ENCODE data around the gene TRIM7. TPM values are rescaled to one million over a fixed set of nuclear protein-coding genes. Genes with fewer than 3 reads are reported as not detected.

TRIM7 gene
- total and polyA plus RNA-seq, 9 of the 15 experiments (the other 6 are each of a cell fraction or from before 2014, with no cell fraction given): 2.6 to 14.9 (median 8.9) TPM

DNA sequence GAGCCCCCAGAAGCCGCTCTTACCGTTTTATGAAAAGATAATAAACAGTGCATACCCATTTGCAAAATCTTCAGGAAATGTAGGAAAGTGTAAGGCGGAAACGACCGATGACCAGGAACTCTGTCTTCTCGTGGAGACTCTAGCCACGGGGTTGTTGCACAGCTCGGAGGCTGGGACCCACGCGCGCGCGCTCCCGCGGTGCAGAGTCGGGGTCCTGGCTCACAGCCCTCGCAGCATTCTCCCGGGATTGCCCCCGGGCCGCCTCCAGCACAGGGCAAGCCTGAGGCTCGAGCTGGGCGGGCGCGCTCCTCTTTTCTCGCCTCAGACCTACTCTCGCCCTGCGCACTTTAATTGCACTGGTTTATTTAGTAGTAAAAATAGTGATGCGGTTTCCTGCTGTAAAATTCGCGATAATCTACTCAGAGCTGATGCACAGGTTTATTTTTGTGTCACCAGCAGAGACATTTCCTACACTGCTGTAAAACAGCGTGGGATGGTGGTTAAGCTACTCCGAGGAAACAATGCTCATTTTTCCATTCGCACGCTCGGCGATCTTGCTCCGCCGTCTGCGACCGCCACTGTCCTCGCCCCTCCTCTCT is 15.5 kb downstream of the TRIM7 start (continued):
- TF ChIP-seq, protein P1, sequence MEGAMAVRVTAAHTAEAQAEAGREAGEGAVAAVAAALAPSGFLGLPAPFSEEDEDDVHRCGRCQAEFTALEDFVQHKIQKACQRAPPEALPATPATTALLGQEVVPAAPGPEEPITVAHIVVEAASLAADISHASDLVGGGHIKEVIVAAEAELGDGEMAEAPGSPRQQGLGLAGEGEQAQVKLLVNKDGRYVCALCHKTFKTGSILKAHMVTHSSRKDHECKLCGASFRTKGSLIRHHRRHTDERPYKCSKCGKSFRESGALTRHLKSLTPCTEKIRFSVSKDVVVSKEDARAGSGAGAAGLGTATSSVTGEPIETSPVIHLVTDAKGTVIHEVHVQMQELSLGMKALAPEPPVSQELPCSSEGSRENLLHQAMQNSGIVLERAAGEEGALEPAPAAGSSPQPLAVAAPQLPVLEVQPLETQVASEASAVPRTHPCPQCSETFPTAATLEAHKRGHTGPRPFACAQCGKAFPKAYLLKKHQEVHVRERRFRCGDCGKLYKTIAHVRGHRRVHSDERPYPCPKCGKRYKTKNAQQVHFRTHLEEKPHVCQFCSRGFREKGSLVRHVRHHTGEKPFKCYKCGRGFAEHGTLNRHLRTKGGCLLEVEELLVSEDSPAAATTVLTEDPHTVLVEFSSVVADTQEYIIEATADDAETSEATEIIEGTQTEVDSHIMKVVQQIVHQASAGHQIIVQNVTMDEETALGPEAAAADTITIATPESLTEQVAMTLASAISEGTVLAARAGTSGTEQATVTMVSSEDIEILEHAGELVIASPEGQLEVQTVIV (CRISPR knock-in tag; IDR thresholded peaks at IDR 0.05; ENCODE audit: borderline replicate concordance): no peak

DNA sequence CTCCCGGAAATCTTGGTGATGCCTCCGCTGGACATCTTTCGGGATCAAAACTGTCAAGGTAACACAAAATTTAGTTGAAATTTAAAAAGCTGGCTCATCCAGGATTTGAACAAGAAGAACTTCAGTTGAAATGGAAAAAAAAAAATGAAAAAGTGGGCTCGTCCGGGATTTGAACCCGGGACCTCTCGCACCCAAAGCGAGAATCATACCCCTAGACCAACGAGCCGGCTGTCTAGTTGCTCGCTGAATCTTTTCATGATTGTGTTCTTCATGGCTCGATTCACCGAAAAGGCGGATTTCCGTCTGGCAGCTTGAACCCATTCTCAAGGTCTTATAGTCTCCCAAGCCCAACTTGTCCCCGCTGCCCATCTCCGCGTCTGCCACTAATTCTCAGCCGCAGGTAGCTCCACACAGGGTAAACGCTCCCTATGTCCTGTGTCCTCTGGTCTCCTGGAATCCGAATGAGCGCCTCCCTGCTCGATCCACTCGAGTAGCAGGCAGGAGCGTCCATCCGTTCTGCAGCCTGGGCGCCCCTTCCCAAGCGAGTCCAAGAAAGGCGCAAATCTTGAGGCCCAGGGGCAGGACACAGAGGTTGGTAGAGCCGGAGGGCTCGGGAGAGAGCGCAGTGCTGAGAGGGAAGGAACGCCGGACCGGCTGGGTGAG is 16.2 kb downstream of the TRIM7 start:
- peaks cover 28 to 64% of the 10 kb centered on the region in 2 experiments for H3K4me1 ChIP-seq (replicated peaks in 1 of 2; ENCODE audit: control insufficient read depth in 2 of 2, insufficient read depth in 2 of 2, low read length in 2 of 2)
- FAIRE-seq: no peak
- TF ChIP-seq RUNX1 (IDR thresholded peaks at IDR 0.05; ENCODE audit: low read depth): no peak
- TF ChIP-seq, protein P2, sequence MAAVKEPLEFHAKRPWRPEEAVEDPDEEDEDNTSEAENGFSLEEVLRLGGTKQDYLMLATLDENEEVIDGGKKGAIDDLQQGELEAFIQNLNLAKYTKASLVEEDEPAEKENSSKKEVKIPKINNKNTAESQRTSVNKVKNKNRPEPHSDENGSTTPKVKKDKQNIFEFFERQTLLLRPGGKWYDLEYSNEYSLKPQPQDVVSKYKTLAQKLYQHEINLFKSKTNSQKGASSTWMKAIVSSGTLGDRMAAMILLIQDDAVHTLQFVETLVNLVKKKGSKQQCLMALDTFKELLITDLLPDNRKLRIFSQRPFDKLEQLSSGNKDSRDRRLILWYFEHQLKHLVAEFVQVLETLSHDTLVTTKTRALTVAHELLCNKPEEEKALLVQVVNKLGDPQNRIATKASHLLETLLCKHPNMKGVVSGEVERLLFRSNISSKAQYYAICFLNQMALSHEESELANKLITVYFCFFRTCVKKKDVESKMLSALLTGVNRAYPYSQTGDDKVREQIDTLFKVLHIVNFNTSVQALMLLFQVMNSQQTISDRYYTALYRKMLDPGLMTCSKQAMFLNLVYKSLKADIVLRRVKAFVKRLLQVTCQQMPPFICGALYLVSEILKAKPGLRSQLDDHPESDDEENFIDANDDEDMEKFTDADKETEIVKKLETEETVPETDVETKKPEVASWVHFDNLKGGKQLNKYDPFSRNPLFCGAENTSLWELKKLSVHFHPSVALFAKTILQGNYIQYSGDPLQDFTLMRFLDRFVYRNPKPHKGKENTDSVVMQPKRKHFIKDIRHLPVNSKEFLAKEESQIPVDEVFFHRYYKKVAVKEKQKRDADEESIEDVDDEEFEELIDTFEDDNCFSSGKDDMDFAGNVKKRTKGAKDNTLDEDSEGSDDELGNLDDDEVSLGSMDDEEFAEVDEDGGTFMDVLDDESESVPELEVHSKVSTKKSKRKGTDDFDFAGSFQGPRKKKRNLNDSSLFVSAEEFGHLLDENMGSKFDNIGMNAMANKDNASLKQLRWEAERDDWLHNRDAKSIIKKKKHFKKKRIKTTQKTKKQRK (IDR thresholded peaks at IDR 0.05; ENCODE audit: borderline replicate concordance, low read depth, low read length): no peak
- TF ChIP-seq DNMT1 (IDR thresholded peaks at IDR 0.05): no peak
- TF ChIP-seq, protein P3, sequence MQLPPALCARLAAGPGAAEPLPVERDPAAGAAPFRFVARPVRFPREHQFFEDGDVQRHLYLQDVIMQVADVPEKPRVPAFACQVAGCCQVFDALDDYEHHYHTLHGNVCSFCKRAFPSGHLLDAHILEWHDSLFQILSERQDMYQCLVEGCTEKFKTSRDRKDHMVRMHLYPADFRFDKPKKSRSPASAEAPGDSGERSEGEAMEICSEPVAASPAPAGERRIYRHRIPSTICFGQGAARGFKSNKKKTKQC (CRISPR knock-in tag; IDR thresholded peaks at IDR 0.05): 0 out of 2 replicates have a peak, but pooled peaks have one; percentile 28
- TF ChIP-seq NFRKB (IDR thresholded peaks at IDR 0.05; ENCODE audit: low read depth): 0 out of 2 replicates have a peak, but pooled peaks have one; percentile 18
- peak; percentile 49; the same call in 1 of the 2 replicates for TF ChIP-seq HDAC6 (IDR thresholded peaks at IDR 0.05; ENCODE audit: low read depth, low read length)
- no peak; the same call in 1 of the 2 replicates for TF ChIP-seq GABPA (tag; conservative IDR thresholded peaks at IDR 0.05; ENCODE audit: low read depth)
- TF ChIP-seq, protein P4, sequence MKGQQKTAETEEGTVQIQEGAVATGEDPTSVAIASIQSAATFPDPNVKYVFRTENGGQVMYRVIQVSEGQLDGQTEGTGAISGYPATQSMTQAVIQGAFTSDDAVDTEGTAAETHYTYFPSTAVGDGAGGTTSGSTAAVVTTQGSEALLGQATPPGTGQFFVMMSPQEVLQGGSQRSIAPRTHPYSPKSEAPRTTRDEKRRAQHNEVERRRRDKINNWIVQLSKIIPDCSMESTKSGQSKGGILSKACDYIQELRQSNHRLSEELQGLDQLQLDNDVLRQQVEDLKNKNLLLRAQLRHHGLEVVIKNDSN (CRISPR knock-in tag; IDR thresholded peaks at IDR 0.05): 0 out of 2 replicates have a peak, but pooled peaks have one; percentile 27

More for the DNA sequence above, 16.2 kb downstream of the TRIM7 start:
- peak overlapping the region; percentile 67 for H3K4me3 ChIP-seq
- in situ Hi-C loops (cut with MboI): no loop called here
- H3K36me3 ChIP-seq (ENCODE audit: control insufficient read depth, insufficient read depth, low read length): no peaks in the 10 kb centered on the region; the same call in 2 of the 3 replicates
- H3K9me1 ChIP-seq (ENCODE audit: control insufficient read depth, insufficient read depth, low read length): no peaks in the 10 kb centered on the region
- peak overlapping the region; percentile 99 for H3K4me2 ChIP-seq (ENCODE audit: insufficient read depth, low read length)
- H4K20me1 ChIP-seq (replicated peaks; ENCODE audit: control insufficient read depth, insufficient read depth, low read length): 0 out of 2 replicates have a peak, but pooled peaks cover 3% of the 10 kb centered on the region
- peaks cover 13% of the 10 kb centered on the region for H3K79me2 ChIP-seq (ENCODE audit: control insufficient read depth, insufficient read depth, low read length)
- peak overlapping the region; percentile 94 for H2AFZ ChIP-seq (ENCODE audit: low read depth, low read length)
- peak overlapping the region; percentile 94 to 96 for H3K9ac ChIP-seq (ENCODE audit: insufficient read depth in 1 of 2, low read depth in 2 of 2, low read length in 2 of 2)
- intact Hi-C loops (cut with micrococcal nuclease): loop anchor here (1.0 to 5.0 kb wide), 3 partner anchors 16 to 73 kb away; partner anchors contain the start of gene TRIM52
- BruUV-seq (replicated peaks): no TSS peak
- no peaks in the 10 kb centered on the region for H3K9me3 ChIP-seq (replicated peaks; ENCODE audit: control insufficient read depth, insufficient read depth, low read depth, low read length)
- no peaks in the 10 kb centered on the region for H3K27me3 ChIP-seq (ENCODE audit: control insufficient read depth in 2 of 2, insufficient read depth in 2 of 2, low read length in 2 of 2)
- ATAC-seq (peak; percentile 1; the same call in 2 of the 3 replicates), DNase-seq (ENCODE audit: extremely low read depth in 1 of 4, low spot score in 3 of 4) (peak in 2 of 4 experiments; percentile 37 to 84)
- WGBS (ENCODE audit: insufficient coverage, low coverage, missing lambda C conversion rate): under 1% methylated on average over 34 of the region's 35 CpGs
- POLR2A ChIA-PET: interaction anchor here (1.2 to 6.7 kb wide), 5 partner anchors 14 to 35 kb away, joined by 3 to 69 read pairs (median 8); partner anchors contain the start of genes TRIM41 and TRIM7
- CTCF ChIA-PET (ENCODE audit: low intra/inter-chr PET ratio): interaction anchor here (1.3 kb wide), 1 partner anchor 29 kb away, joined by 4 read pairs; no protein-coding TSS in a partner anchor
- H3K27ac ChIP-seq (ENCODE audit: extremely low read depth, low read depth, low read length): peak overlapping the region; percentile 95
